Stimulated activated CD4-positive, alpha-beta T cell treated with anti-CD3 and anti-CD28 coated beads, Interleukin-1b, Interleukin-23, amount 100 ng/mL, for 1 hour (primary cell): ENCODE measurements around the gene SH2D4B.

Experiments
- DNase-seq, 2 donors: peaks; one replicate each; pipeline ENCODE4 v3.0.0-alpha.2; 2020; ENCODE audit warnings: low read depth in 2 of 2

Gene SH2D4B

GRCh38 chr10:80686734-80687475 is 149.2 kb downstream of the SH2D4B start:
- DNase-seq = no peak

GRCh38 chr10:80687476-80687789 is 149.7 kb downstream of the SH2D4B start:
- no peak for DNase-seq

- DNase-seq = no peak
Observed at GRCh38 chr10:80690434-80690833, 152.7 kb downstream of the SH2D4B start.

GRCh38 chr10:80691441-80691840 is 153.7 kb downstream of the SH2D4B start:
- no peak for DNase-seq

GRCh38 chr10:80693565-80693964 is 155.9 kb downstream of the SH2D4B start:
- no peak for DNase-seq

GRCh38 chr10:80694930-80695329 is 157.2 kb downstream of the SH2D4B start:
- DNase-seq = no peak
